T-cell (primary cell): ENCODE data around the gene SLC25A26. TPM values are rescaled to one million over a fixed set of nuclear protein-coding genes. Genes with fewer than 3 reads are reported as not detected.

Experiments used
- ATAC-seq, 4 experiments: fragments of 200-7000 bp in 3 of 4; fragments of 150-1000 bp in 1 of 4; cut with Tn5 transposase; replicated peaks in 1 of 4; 1 replicate in 3 of 4; 2 replicates in 1 of 4; pipeline ENCODE4 v1.10.0; 2021; ENCODE audit warnings: moderate library complexity in 3 of 4, mild to moderate bottlenecking in 2 of 4, moderate number of reproducible peaks in 1 of 4
- CTCF ChIA-PET, 2 donors: fragments of 300-600 bp; sonication (Branson Sonifier 250); formaldehyde crosslinking; loops; one replicate each; lab custom pipeline; 2022; ENCODE audit warnings: antibody characterized with exemption in 2 of 2; lab: Charles Lee
- POLR2A ChIA-PET, 2 donors: fragments of 300-600 bp; sonication (Branson Sonifier 250); formaldehyde crosslinking; loops; one replicate each; lab custom pipeline; 2022; ENCODE audit warnings: antibody characterized with exemption in 2 of 2; lab: Charles Lee
- DNase-seq, 35 experiments: peaks; one replicate each; pipeline versions ENCODE4 v3.0.0 to v3.0.0-alpha.2; 2013 to 2023
- H3K27ac ChIP-seq: one replicate; pipeline ENCODE4 v1.5.1; 2013; ENCODE audit warnings: low read length
- H3K27me3 ChIP-seq, 2 experiments: replicated peaks in 1 of 2; 1 replicate in 1 of 2; 2 replicates in 1 of 2; pipeline versions ENCODE4 v1.6.1 to v1.7.0; 2013; ENCODE audit warnings: low read length in 1 of 2, mixed read lengths in 1 of 2; ENCODE audit not compliant: control insufficient read depth in 2 of 2, insufficient read depth in 2 of 2; ENCODE audit errors: extremely low read depth in 1 of 2
- H3K36me3 ChIP-seq, 2 donors: 1 replicate in 1 of 2; 2 replicates in 1 of 2; pipeline versions ENCODE4 v1.6.1 to v1.7.0; 2013; ENCODE audit warnings: low read length in 1 of 2; ENCODE audit not compliant: control insufficient read depth in 2 of 2, insufficient read depth in 1 of 2; ENCODE audit errors: extremely low read depth in 1 of 2
- H3K4me1 ChIP-seq, 2 experiments: 1 replicate in 1 of 2; 2 replicates in 1 of 2; pipeline versions ENCODE4 v1.6.1 to v1.7.0; 2013; ENCODE audit warnings: low read length in 2 of 2, mixed read lengths in 1 of 2; ENCODE audit not compliant: insufficient read depth in 2 of 2, control insufficient read depth in 1 of 2; ENCODE audit errors: extremely low read depth in 1 of 2
- H3K4me3 ChIP-seq, 2 donors: 1 replicate in 1 of 2; 2 replicates in 1 of 2; pipeline versions ENCODE4 v1.5.1 to v1.7.0; 2013; ENCODE audit warnings: mild to moderate bottlenecking in 2 of 2, low read length in 1 of 2, moderate library complexity in 1 of 2; ENCODE audit not compliant: control insufficient read depth in 1 of 2; ENCODE audit errors: extremely low read depth in 1 of 2
- H3K9me3 ChIP-seq: 2 replicates; pipeline ENCODE4 v1.7.0; 2013
- H3K27ac Mint-ChIP-seq, 2 donors: one replicate each; pipeline ENCODE4 v1.8.0; 2020 to 2021; ENCODE audit warnings: mild to moderate bottlenecking in 2 of 2, mixed read lengths in 2 of 2
- H3K27me3 Mint-ChIP-seq, 2 donors: one replicate each; pipeline ENCODE4 v1.8.0; 2021 to 2022; ENCODE audit warnings: mixed read lengths in 2 of 2
- H3K36me3 Mint-ChIP-seq: one replicate; pipeline ENCODE4 v1.8.0; 2021; ENCODE audit warnings: mixed read lengths
- H3K4me1 Mint-ChIP-seq, 3 donors: one replicate each; pipeline ENCODE4 v1.8.0; 2020 to 2022; ENCODE audit warnings: mixed read lengths in 3 of 3, mild to moderate bottlenecking in 1 of 3
- H3K4me3 Mint-ChIP-seq, 3 donors: one replicate each; pipeline ENCODE4 v1.8.0; 2020 to 2022; ENCODE audit warnings: mild to moderate bottlenecking in 3 of 3, mixed read lengths in 3 of 3, moderate library complexity in 3 of 3
- H3K9me3 Mint-ChIP-seq, 3 donors: one replicate each; pipeline ENCODE4 v1.8.0; 2020 to 2022; ENCODE audit warnings: mixed read lengths in 3 of 3
- WGBS: methylation state at CpG from one replicate; pipeline ENCODE4 v1.1.5; 2013; ENCODE audit warnings: missing lambda C conversion rate; ENCODE audit not compliant: insufficient coverage; 5-methylcytosine and 5-hydroxymethylcytosine counted together
- total RNA-seq, 35 experiments: library from RNA in 6 of 35; stranded (reverse) in 6 of 35; fragments of 120-200 nt in 1 of 35; gene quantifications; one replicate each; pipeline versions ENCODE4 v1.2.1 to v1.2.4 and lab custom pipeline; 2013 to 2026

The SLC25A26 gene
- total RNA-seq, 5 donors from 2014 or later (not counting 1 experiment from before 2014, with no cell fraction given) = 16.6 to 26.9 (median 23.5) TPM

DNA sequence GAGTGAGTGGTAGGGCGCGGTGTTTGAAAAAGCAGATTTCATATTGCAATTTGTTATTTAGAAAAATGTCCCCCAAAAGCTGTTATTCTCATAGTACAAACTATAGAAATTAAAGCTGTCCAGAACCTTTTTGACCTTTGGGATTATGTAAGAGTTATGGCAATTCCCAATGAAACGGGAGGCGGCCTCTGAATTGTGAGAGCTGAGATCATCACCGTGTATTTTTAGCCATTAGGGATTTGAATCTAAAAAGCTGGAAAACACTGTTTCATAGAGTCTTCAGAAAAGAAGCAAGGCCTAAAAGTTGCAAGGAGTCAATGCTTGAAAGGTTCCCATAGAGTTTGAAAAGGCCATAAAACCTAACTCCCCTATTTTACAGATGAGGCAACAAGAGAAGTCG, 38.6 kb upstream of the SLC25A26 start:
- H3K36me3 ChIP-seq = no peaks in the 10 kb centered on the region
- no peaks in the 10 kb centered on the region for H3K4me1 Mint-ChIP-seq
- no peaks in the 10 kb centered on the region for H3K36me3 Mint-ChIP-seq
- CTCF ChIA-PET = no interaction called here
- H3K27me3 Mint-ChIP-seq = no peaks in the 10 kb centered on the region
- POLR2A ChIA-PET = no interaction called here
- no peak overlapping the region for H3K27ac ChIP-seq
- H3K4me1 ChIP-seq = no peaks in the 10 kb centered on the region
- no peak overlapping the region for H3K4me3 Mint-ChIP-seq
- DNase-seq (no peak), ATAC-seq (no peak)
- H3K27ac Mint-ChIP-seq = no peak overlapping the region
- no peaks in the 10 kb centered on the region for H3K27me3 ChIP-seq
- H3K4me3 ChIP-seq = no peak overlapping the region
- 90% methylated on average over 3 of the region's 6 CpGs for WGBS
- peaks cover 0 to 11% (median 0%) of the 10 kb centered on the region in 3 donors for H3K9me3 Mint-ChIP-seq
- H3K9me3 ChIP-seq = no peaks in the 10 kb centered on the region

DNA sequence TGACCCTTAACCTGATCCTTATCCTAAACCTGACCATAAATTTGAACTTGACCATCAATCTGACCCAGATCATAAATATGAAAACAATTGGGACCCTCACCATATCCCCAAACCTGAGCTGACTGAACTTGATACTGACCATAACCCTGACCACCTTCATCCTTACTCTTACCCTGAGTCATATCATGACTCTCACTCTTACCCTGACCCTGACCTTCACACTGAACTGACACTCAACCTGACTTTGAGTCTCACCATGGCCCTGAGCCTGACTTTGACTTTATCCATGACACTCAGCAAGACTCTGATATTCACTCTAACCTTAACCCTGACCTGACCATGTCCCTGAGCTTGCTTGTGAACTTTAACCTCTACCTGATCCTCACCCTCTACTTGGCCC, 34.3 kb upstream of the SLC25A26 start:
- Histone ChIP-seq H3K9me3 (no peaks in the 10 kb centered on the region), H3K27me3 (peaks cover 0 to 9% of the 10 kb centered on the region in 2 experiments), H3K4me1 (no peaks in the 10 kb centered on the region), H3K27ac (no peak overlapping the region), H3K36me3 (no peaks in the 10 kb centered on the region), H3K4me3 (no peak overlapping the region)
- H3K9me3 Mint-ChIP-seq = peaks cover 0 to 17% (median 0%) of the 10 kb centered on the region in 3 donors
- H3K27ac Mint-ChIP-seq = no peak overlapping the region
- no peaks in the 10 kb centered on the region for H3K4me1 Mint-ChIP-seq
- ChIA-PET POLR2A (no interaction called here), CTCF (interaction anchor here in 1 of 2 donors (0.8 kb wide), 1 partner anchor 12 kb away, joined by 5 read pairs; no protein-coding TSS in a partner anchor)
- no peak for ATAC-seq
- H3K27me3 Mint-ChIP-seq = peaks cover 3 to 13% of the 10 kb centered on the region in 2 donors
- H3K36me3 Mint-ChIP-seq = no peaks in the 10 kb centered on the region
- no peak overlapping the region for H3K4me3 Mint-ChIP-seq
- no peak for DNase-seq

DNA sequence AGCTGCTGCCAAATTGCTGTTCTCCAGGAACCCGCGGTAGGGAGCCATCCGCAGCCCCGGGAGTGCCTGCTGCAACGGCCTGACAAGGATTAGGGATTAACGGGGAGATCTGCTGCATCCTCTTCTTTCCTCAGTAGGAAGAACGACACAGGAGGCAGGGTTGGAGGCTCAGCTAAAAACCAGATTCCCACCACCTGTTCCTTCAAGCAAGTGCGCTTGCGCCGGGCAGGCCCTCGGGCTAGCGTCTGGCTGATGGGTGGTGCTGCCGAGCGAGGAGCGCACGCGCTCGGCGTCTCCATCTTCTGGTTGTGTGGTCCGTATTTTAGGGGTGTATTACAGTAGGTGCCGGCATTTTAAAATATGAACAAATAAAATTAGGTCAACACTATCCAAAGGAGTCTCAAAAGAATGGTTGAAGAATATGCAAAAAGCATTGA, 25.4 kb upstream of the SLC25A26 start:
- ATAC-seq = no peak
- H3K4me3 ChIP-seq = no peak overlapping the region
- Mint-ChIP-seq H3K9me3 (no peaks in the 10 kb centered on the region), H3K36me3 (no peaks in the 10 kb centered on the region), H3K27me3 (peaks cover 26 to 29% of the 10 kb centered on the region in 2 donors), H3K4me3 (no peak overlapping the region), H3K27ac (no peak overlapping the region), H3K4me1 (peaks cover 0 to 6% (median 3%) of the 10 kb centered on the region in 3 donors)
- no peaks in the 10 kb centered on the region for H3K36me3 ChIP-seq
- H3K4me1 ChIP-seq = peaks cover 0 to 4% of the 10 kb centered on the region in 2 experiments
- ChIA-PET CTCF (no interaction called here), POLR2A (no interaction called here)
- no peak for DNase-seq
- 10% methylated on average over 6 of the region's 21 CpGs for WGBS
- no peaks in the 10 kb centered on the region for H3K9me3 ChIP-seq
- H3K27me3 ChIP-seq = peaks cover 5 to 26% of the 10 kb centered on the region in 2 experiments
- no peak overlapping the region for H3K27ac ChIP-seq

DNA sequence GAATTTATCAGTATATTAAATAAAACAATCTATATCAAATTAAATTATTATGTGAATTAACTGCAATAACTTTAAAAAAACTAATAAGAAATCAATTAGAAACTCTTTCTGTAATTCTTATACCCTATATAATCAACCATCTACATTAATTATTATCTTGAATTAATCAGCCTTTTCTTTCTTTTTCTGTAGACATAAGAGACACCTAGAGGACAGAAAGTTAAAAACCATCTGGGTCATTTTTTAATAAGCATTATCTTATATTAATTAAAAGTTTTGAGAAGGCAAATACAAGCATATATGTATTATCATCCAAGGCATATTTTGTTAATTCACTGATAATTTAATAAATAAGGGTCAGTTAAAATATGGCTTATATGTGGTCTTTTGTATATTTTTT, 24.2 kb upstream of the SLC25A26 start:
- Mint-ChIP-seq H3K9me3 (no peaks in the 10 kb centered on the region), H3K4me3 (no peak overlapping the region), H3K27me3 (peaks cover 26 to 29% of the 10 kb centered on the region in 2 donors), H3K27ac (no peak overlapping the region), H3K36me3 (no peaks in the 10 kb centered on the region), H3K4me1 (peaks cover 0 to 6% (median 3%) of the 10 kb centered on the region in 3 donors)
- Histone ChIP-seq H3K9me3 (no peaks in the 10 kb centered on the region), H3K36me3 (no peaks in the 10 kb centered on the region), H3K4me3 (no peak overlapping the region), H3K4me1 (peaks cover 0 to 4% of the 10 kb centered on the region in 2 experiments), H3K27me3 (peaks cover 5 to 22% of the 10 kb centered on the region in 2 experiments), H3K27ac (no peak overlapping the region)
- no peak for ATAC-seq
- DNase-seq = no peak
- ChIA-PET CTCF (no interaction called here), POLR2A (no interaction called here)

DNA sequence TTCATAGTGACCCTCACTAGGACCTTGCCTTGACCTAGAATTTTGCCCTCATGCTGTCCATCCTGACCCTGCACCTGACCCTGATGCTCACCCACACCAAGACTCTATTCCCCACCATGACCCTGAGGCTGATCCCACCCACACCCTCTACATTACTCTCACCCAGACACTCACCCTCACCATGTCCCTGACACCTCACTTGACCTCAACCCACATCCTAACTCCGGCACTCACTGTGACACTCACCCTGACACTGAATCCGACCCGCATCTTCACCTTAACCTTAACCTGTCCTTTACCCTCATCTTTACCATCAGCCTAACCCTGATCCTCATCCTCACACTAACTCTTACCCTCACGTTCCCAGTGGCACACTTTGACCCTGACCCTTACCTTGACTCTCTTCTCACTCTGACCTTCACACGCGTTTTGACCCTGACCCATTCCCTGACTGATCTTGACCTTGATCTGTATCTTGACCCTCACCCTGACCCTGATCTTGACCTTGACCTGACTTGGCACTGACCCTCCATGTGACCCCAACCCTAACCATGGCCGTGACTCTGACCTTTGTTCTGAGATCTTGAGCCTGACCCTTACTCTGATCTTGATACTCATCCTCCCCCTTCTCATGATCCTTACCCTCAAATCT, 22.2 kb upstream of the SLC25A26 start:
- WGBS = 73% methylated on average over 7 of the region's 7 CpGs
- DNase-seq (no peak), ATAC-seq (no peak)
- peaks cover 26 to 29% of the 10 kb centered on the region in 2 donors for H3K27me3 Mint-ChIP-seq
- H3K4me1 ChIP-seq = peaks cover 0 to 4% of the 10 kb centered on the region in 2 experiments
- peaks cover 5 to 23% of the 10 kb centered on the region in 2 experiments for H3K27me3 ChIP-seq
- H3K4me3 Mint-ChIP-seq = no peak overlapping the region
- POLR2A ChIA-PET = no interaction called here
- no peaks in the 10 kb centered on the region for H3K36me3 Mint-ChIP-seq
- peaks cover 0 to 6% (median 3%) of the 10 kb centered on the region in 3 donors for H3K4me1 Mint-ChIP-seq
- no peaks in the 10 kb centered on the region for H3K9me3 Mint-ChIP-seq
- no peak overlapping the region for H3K27ac Mint-ChIP-seq
- H3K4me3 ChIP-seq = no peak overlapping the region
- CTCF ChIA-PET = no interaction called here
- no peaks in the 10 kb centered on the region for H3K9me3 ChIP-seq
- H3K27ac ChIP-seq = no peak overlapping the region
- no peaks in the 10 kb centered on the region for H3K36me3 ChIP-seq

DNA sequence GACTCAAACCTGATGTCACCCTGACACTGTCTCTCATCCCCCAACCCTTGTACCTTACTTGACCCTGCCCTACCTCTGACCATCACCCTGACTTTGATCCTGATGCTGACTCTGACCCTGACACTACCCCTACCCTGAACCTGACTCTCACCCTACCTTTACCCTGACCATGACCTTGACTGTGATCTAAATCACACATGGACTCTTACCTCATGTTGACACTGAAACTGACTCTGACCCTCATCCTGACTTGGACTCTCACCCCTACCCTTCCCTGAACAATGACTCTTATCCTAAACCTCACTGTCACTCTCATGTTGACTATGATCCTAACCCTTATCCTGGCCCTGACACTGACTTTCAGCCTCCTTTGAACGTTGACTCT, 21.7 kb upstream of the SLC25A26 start:
- no peak for DNase-seq
- ChIA-PET CTCF (no interaction called here), POLR2A (no interaction called here)
- Histone ChIP-seq H3K4me3 (no peak overlapping the region), H3K36me3 (no peaks in the 10 kb centered on the region), H3K9me3 (no peaks in the 10 kb centered on the region), H3K27me3 (peaks cover 5 to 23% of the 10 kb centered on the region in 2 experiments), H3K27ac (no peak overlapping the region), H3K4me1 (peaks cover 0 to 4% of the 10 kb centered on the region in 2 experiments)
- Mint-ChIP-seq H3K4me3 (no peak overlapping the region), H3K36me3 (no peaks in the 10 kb centered on the region), H3K4me1 (peaks cover 0 to 6% (median 3%) of the 10 kb centered on the region in 3 donors), H3K9me3 (no peaks in the 10 kb centered on the region), H3K27ac (no peak overlapping the region), H3K27me3 (peaks cover 26% of the 10 kb centered on the region in 2 donors)
- no peak for ATAC-seq
- WGBS = 69% methylated on average over 1 of the region's 1 CpG
